GM19043 (cell line): ENCODE results near the gene PSEN1.
"Not testable (repeated sequence)": the region's sequence is repeated elsewhere in the genome, so short reads cannot be mapped to it uniquely, and the experiment has no call there.

Experiments
- ATAC-seq: cut with Tn5 transposase; IDR thresholded peaks from one replicate; pipeline ENCODE4 v1.9.1; 2021; ENCODE audit warnings: low read depth; ENCODE audit not compliant: unreplicated experiment

The PSEN1 gene

DNA sequence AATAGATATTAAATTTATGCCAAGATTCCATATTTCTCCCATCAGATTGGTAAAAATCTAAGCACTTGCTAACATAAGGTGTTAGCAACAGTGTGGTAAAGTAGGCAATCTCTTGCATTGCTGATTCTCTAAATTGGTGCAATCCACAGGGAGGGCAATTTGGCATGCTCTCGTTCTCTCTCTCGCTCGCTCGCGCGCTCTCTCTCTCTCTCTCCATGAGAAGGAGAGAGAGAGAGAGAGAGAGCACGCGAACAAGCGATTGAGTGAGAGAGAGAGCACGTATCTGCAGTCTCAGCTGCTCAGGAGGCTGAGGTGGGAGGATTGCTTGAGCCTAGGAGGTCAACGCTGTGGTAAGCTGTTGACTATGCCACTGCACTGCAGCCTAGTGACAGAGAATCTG, 25.9 kb downstream of the PSEN1 start:
- ATAC-seq = no peak

- ATAC-seq = no peak
Observed at GRCh38 chr14:73166399-73166798, 30.1 kb downstream of the PSEN1 start.

DNA sequence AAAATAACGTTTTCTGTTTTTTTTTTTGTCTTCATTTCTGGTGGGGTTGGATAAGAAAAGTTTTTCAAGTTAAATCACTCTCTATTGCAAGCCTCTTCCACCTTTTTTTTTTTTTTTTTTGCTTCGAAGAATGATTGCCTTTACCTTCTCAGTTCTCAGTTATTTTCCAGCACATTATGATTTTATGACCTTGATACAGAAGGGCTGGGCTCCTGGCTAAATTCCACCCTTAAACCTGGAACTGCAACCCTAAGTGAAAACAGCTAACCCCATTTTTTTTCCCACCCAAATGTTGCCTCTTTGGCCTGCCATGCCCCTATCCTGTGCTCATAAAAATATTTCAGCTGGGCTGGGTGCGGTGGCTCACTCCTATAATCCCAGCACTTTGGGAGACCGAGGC, 31.4 kb downstream of the PSEN1 start:
- ATAC-seq = no peak

GRCh38 chr14:73168274-73168673, 32.0 kb downstream of the PSEN1 start:
- no peak for ATAC-seq

DNA sequence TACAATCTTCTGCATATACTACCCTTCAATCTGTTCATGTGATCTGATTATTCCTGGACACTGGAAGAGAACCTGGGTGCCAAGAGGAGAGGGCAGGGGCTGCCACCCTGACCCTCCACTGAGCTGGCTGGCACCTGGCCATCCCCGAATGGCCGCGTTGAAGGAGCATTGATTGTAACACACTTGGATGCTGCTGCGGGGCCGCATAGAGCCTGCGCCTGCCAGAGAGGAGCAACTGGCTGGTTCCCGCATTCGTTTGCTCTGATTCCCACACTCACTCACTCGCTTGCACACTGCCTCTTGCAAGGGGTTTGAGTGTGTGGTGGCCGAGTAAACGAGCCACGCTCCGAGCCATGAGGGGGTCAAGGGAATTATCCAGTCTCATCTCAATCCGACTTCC, 32.4 kb downstream of the PSEN1 start:
- ATAC-seq = no peak

- ATAC-seq = not testable (repeated sequence)
Observed at GRCh38 chr14:73169855-73170254, 33.5 kb downstream of the PSEN1 start.

DNA sequence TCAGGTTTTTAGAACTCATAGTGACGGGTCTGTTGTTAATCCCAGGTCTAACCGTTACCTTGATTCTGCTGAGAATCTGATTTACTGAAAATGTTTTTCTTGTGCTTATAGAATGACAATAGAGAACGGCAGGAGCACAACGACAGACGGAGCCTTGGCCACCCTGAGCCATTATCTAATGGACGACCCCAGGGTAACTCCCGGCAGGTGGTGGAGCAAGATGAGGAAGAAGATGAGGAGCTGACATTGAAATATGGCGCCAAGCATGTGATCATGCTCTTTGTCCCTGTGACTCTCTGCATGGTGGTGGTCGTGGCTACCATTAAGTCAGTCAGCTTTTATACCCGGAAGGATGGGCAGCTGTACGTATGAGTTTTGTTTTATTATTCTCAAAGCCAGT, 34.4 kb downstream of the PSEN1 start:
- ATAC-seq = no peak

GRCh38 chr14:73172500-73172899, 36.2 kb downstream of the PSEN1 start:
- no peak for ATAC-seq

DNA sequence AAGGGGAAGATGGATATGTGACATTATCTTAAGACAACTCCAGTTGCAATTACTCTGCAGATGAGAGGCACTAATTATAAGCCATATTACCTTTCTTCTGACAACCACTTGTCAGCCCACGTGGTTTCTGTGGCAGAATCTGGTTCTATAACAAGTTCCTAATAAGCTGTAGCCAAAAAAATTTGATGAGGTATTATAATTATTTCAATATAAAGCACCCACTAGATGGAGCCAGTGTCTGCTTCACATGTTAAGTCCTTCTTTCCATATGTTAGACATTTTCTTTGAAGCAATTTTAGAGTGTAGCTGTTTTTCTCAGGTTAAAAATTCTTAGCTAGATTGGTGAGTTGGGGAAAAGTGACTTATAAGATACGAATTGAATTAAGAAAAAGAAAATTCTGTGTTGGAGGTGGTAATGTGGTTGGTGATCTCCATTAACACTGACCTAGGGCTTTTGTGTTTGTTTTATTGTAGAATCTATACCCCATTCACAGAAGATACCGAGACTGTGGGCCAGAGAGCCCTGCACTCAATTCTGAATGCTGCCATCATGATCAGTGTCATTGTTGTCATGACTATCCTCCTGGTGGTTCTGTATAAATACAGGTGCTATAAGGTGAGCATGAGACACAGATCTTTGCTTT, 36.9 kb downstream of the PSEN1 start:
- ATAC-seq = no peak

- ATAC-seq = no peak
Observed at GRCh38 chr14:73176685-73177084, 40.4 kb downstream of the PSEN1 start.

DNA sequence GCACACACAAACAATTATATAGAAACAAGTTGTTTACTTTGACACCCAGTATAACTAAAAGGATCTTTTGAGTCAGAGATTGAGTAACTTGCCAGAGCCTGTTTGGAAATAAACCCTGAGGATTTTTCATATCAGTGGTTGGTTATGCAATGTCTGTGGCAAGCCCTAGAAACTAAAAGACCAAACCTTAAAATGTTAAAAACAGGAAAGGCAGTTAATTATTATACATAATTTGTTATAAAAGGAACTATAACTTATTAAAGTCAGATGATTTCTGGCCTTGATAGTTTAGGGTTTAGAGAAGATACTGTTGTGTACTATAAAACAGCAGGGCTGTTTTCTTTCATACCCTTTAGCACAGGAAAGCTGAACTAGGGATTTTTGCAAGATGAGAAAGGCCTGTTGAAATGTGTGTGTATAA, 44.1 kb downstream of the PSEN1 start:
- ATAC-seq = no peak

- not testable (repeated sequence) for ATAC-seq
Observed at GRCh38 chr14:73180969-73181368, 44.7 kb downstream of the PSEN1 start.

DNA sequence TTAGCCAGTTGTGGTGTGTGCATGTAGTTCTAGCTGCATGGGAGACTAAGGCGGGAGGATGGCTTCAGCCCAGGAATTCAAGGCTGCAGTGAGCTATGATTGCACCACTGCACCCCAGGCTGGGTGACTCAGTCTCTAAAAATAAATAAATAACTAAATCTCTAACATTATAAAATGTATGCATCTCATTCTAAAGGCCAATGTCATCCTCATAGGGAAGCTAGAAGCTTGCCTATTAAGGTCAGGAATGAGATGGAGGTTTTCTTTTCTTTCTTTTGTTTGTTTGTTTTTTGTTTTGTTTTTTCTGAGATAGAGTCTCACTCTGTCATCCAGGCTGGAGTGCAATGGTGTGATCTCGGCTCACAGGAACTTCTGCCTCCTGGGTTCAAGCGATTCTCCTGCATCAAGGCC, 52.2 kb downstream of the PSEN1 start:
- ATAC-seq = no peak

GRCh38 chr14:73189651-73190050, 53.3 kb downstream of the PSEN1 start:
- ATAC-seq = no peak

DNA sequence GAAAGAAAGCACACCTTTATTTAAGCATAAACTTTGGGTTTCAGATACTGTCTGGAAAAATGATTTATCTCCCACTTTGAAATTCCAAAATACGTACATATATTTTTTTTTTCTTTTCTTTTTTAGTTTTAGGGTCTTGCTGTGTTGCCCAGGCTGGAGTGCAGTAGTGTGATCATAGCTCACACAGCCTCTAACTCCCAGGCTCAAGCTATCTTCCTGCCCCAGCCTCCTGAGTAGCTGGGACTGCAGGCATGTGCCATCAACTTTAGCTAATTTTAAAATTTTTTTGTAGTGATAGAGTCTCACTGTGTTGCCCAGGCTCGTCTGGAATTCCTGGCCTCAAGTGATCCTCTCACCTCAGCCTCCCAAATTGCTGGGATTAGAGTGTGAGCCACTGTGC, 55.1 kb downstream of the PSEN1 start:
- no peak for ATAC-seq

DNA sequence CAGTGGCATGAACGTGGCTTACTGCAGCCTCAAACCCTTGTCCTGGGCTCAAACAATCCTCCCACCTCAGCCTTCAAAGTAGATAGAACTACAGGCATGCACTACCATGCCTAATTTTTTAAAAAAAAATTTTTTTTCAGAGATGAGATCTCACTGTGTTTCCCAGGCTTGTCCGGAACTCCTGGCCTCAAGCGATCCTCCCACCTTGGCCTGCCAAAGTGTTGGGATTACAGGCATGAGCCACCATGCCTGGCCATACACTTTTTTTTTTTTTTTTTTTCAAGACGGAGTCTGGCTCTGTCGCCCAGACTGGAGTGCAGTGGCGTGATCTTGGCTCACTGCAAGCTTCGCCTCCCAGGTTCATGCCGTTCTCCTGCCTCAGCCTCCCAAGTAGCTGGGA, 58.0 kb downstream of the PSEN1 start:
- ATAC-seq = not testable (repeated sequence)

DNA sequence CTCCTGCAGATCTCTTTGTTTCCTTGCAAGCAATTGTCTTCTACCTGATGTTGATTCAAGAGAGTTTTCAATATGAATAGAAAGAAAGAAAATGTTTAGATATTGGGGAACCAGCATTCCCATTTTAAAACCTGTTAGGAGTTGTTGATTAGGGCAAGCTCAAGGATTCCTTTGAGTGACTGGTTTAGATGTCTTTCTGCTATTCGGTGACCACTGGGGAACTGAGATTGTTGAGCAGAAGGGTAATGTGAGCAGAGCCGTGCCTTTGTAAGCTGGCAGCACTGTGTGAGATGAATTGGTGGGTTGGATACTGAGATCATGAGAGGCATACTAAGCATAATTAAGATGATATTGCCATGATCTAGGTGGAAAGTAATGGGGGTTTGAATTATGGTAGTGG, 61.9 kb downstream of the PSEN1 start:
- no peak for ATAC-seq

- no peak for ATAC-seq
Observed at GRCh38 chr14:73203527-73203926, 67.2 kb downstream of the PSEN1 start.

DNA sequence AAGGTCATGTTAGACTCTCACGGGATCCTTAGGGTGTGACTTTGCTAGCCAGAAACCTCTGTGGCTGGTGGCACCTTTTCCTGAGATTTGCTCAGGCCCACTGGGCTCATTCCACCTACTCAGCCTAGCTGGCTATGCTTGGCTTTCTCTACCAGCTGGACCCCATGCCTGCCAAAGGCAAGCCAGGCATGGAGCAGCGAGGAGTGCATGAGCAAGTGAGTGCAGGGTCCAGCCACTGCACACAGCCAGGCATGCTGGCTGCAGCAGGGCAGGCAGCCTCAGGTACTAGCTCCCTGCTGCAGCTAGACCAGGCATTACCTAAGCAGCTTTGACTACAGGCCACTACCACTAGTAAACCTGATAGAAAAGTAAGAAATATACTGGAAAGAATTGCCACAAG, 71.3 kb downstream of the PSEN1 start:
- ATAC-seq = no peak

DNA sequence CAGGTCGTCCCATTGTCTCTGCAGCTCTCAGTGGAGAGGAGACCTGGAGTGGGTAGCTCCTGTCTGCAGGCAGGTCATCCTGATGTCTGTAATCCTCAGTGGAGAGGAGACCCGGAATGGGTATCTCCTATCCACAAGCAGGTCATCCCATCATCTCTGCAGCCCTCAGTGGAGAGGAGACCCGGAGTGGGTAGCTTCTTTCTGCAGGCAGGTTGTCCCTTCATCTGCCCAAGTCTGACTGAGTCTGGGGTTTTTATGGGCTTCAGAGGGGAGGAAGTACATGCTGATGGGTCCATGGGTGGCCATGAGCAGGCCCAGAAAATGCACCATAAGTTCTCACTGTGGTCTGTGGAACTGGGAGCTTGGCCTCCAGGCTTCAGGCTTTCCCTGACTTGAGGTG, 72.1 kb downstream of the PSEN1 start:
- no peak for ATAC-seq

- no peak for ATAC-seq
Observed at GRCh38 chr14:73208846-73209245, 72.5 kb downstream of the PSEN1 start.

- no peak for ATAC-seq
Observed at GRCh38 chr14:73209953-73210352, 73.6 kb downstream of the PSEN1 start.
